Measurements from ENCODE around the gene TOM1.

TOM1 gene

GRCh38 chr22:35264986-35265385 is 34.7 kb upstream of the TOM1 start:
- TF ChIP-seq ZFX (IDR thresholded peaks at IDR 0.05) (no peak), CTCF (conservative IDR thresholded peaks at IDR 0.05) (no peak)
- peak overlapping the region; percentile 84 for H3K27ac ChIP-seq

GRCh38 chr22:35266277-35266676 is 33.4 kb upstream of the TOM1 start:
- H3K27ac ChIP-seq: peak overlapping the region; percentile 84
- no peak for TF ChIP-seq ZFX (IDR thresholded peaks at IDR 0.05)
- no peak for TF ChIP-seq CTCF (conservative IDR thresholded peaks at IDR 0.05)

GRCh38 chr22:35269630-35270029 is 30.1 kb upstream of the TOM1 start:
- TF ChIP-seq ZFX (IDR thresholded peaks at IDR 0.05): no peak
- no peak for TF ChIP-seq CTCF (conservative IDR thresholded peaks at IDR 0.05)
- no peak overlapping the region for H3K27ac ChIP-seq

GRCh38 chr22:35274154-35274871 is 25.4 kb upstream of the TOM1 start:
- no peak for TF ChIP-seq ZFX (IDR thresholded peaks at IDR 0.05)
- TF ChIP-seq CTCF (conservative IDR thresholded peaks at IDR 0.05): no peak
- H3K27ac ChIP-seq: no peak overlapping the region

- H3K27ac ChIP-seq: no peak overlapping the region
- no peak for TF ChIP-seq ZFX (IDR thresholded peaks at IDR 0.05)
Measured at GRCh38 chr22:35275580-35275979, 24.1 kb upstream of the TOM1 start.

GRCh38 chr22:35276019-35276418 is 23.7 kb upstream of the TOM1 start:
- no peak for TF ChIP-seq CTCF (conservative IDR thresholded peaks at IDR 0.05)
- no peak overlapping the region for H3K27ac ChIP-seq

GRCh38 chr22:35288116-35288515 is 11.6 kb upstream of the TOM1 start:
- TF ChIP-seq ZFX (IDR thresholded peaks at IDR 0.05): no peak
- TF ChIP-seq CTCF (conservative IDR thresholded peaks at IDR 0.05): no peak
- no peak overlapping the region for H3K27ac ChIP-seq

GRCh38 chr22:35292786-35293185 is 6.9 kb upstream of the TOM1 start:
- no peak for TF ChIP-seq CTCF (conservative IDR thresholded peaks at IDR 0.05)
- TF ChIP-seq ZFX (IDR thresholded peaks at IDR 0.05): no peak
- no peak overlapping the region for H3K27ac ChIP-seq
